Stomach smooth muscle (tissue), 2 donors: ENCODE results near the gene NR2F1.

ENCODE experiments used
- H3K27ac ChIP-seq: one replicate; pipeline ENCODE4 v1.7.0; 2013; ENCODE audit warnings: mild to moderate bottlenecking, low read length, inconsistent platforms
- H3K27me3 ChIP-seq, 2 donors: one replicate each; pipeline ENCODE4 v1.7.0; 2013; ENCODE audit warnings: low read length in 2 of 2; ENCODE audit not compliant: insufficient read depth in 2 of 2, control insufficient read depth in 1 of 2
- H3K36me3 ChIP-seq, 2 donors: one replicate each; pipeline ENCODE4 v1.7.0; 2013; ENCODE audit warnings: low read length in 2 of 2; ENCODE audit not compliant: control insufficient read depth in 2 of 2, insufficient read depth in 2 of 2
- H3K4me1 ChIP-seq: one replicate; pipeline ENCODE4 v1.7.0; 2013; ENCODE audit warnings: low read length; ENCODE audit not compliant: control insufficient read depth, insufficient read depth
- H3K4me3 ChIP-seq, 2 donors: one replicate each; pipeline ENCODE4 v1.7.0; 2013; ENCODE audit warnings: low read length in 2 of 2
- H3K9ac ChIP-seq, 2 donors: one replicate each; pipeline ENCODE4 v1.7.0; 2013; ENCODE audit warnings: low read length in 2 of 2, mild to moderate bottlenecking in 1 of 2
- H3K9me3 ChIP-seq, 2 donors: one replicate each; pipeline ENCODE4 v1.7.0; 2013; ENCODE audit warnings: low read length in 2 of 2; ENCODE audit not compliant: control insufficient read depth in 2 of 2
- donor health status: healthy.
- donor health status: Pancreatic carcinoma.

Gene NR2F1

DNA sequence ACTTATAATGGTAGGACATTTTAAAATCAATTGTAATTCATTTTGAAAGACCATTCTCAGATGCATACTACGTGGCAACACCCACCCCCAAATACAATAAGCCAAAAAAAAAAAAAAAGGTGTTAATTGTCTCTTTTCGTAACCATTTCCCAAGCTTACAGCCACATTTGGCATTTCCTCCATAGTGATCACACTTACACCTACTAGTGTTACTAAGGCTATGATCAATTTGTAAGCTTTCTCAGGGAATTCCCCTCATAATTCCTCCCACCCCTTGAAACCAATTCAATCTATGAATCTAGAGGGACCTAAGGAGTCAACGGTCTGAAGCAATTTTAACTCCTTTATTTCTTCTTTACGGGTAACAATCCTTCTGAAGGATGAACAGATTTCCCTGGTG lies 40.1 kb downstream of the NR2F1 start:
- no peak overlapping the region for H3K4me3 ChIP-seq
- peaks cover 3% of the 10 kb centered on the region for H3K4me1 ChIP-seq
- no peak overlapping the region for H3K27ac ChIP-seq
- H3K9me3 ChIP-seq = no peaks in the 10 kb centered on the region
- H3K27me3 ChIP-seq = no peaks in the 10 kb centered on the region
- H3K9ac ChIP-seq = no peak overlapping the region
- no peaks in the 10 kb centered on the region for H3K36me3 ChIP-seq

- no peaks in the 10 kb centered on the region for H3K36me3 ChIP-seq
- no peaks in the 10 kb centered on the region for H3K27me3 ChIP-seq
- no peak overlapping the region for H3K4me3 ChIP-seq
- no peak overlapping the region for H3K27ac ChIP-seq
- peaks cover 3% of the 10 kb centered on the region for H3K4me1 ChIP-seq
- H3K9ac ChIP-seq = no peak overlapping the region
- H3K9me3 ChIP-seq = no peaks in the 10 kb centered on the region
Observed at GRCh38 chr5:93626801-93627200, 43.8 kb downstream of the NR2F1 start.

DNA sequence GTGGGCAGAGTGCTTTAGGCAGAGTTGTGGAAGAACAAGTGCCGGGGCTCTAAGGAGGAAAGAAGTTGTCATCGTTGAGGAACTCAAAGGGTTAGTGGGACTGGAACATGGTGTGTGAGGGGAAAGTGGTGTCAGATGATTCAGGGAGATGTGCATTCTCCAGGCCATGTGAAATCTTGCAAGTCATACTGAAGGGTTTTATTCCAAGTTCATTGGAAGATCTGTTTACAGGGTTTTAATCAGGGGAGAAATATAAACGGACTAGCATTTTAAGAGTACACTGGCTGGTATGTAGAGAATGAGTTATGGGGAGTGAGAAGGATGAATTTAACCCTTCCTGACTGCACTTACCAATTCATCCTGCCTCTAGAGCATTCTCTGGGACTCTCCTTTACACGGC lies 49.3 kb downstream of the NR2F1 start:
- Histone ChIP-seq H3K9ac (no peak overlapping the region), H3K4me1 (no peaks in the 10 kb centered on the region), H3K36me3 (no peaks in the 10 kb centered on the region), H3K27ac (no peak overlapping the region), H3K27me3 (no peaks in the 10 kb centered on the region), H3K4me3 (no peak overlapping the region), H3K9me3 (no peaks in the 10 kb centered on the region)

- H3K36me3 ChIP-seq = no peaks in the 10 kb centered on the region
- no peak overlapping the region for H3K9ac ChIP-seq
- no peaks in the 10 kb centered on the region for H3K4me1 ChIP-seq
- H3K4me3 ChIP-seq = no peak overlapping the region
- H3K9me3 ChIP-seq = no peaks in the 10 kb centered on the region
- no peaks in the 10 kb centered on the region for H3K27me3 ChIP-seq
- no peak overlapping the region for H3K27ac ChIP-seq
Observed at GRCh38 chr5:93635991-93636390, 53.0 kb downstream of the NR2F1 start.

DNA sequence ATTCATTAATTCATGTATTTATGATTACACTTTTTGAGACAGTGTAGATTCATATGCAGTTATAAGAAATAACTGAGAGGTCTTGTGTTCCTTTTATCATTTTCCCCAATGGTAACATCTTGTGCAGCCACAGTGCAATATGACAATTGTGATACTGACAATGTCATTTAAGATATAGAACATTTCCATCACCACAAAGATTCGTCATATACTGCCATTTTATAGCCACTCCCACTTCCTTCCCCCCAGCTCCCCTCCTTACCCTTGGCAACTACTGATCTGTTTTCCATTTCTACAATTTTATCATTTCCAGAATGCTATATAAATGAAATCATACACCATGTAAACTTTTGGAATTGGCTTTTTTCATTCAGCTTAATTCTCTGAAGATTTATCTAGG lies 53.8 kb downstream of the NR2F1 start:
- Histone ChIP-seq H3K36me3 (no peaks in the 10 kb centered on the region), H3K9ac (no peak overlapping the region), H3K4me1 (no peaks in the 10 kb centered on the region), H3K27ac (no peak overlapping the region), H3K27me3 (no peaks in the 10 kb centered on the region), H3K4me3 (no peak overlapping the region), H3K9me3 (no peaks in the 10 kb centered on the region)

- H3K9ac ChIP-seq = no peak overlapping the region
- no peak overlapping the region for H3K4me3 ChIP-seq
- no peaks in the 10 kb centered on the region for H3K9me3 ChIP-seq
- H3K27ac ChIP-seq = no peak overlapping the region
- no peaks in the 10 kb centered on the region for H3K27me3 ChIP-seq
- no peaks in the 10 kb centered on the region for H3K4me1 ChIP-seq
- no peaks in the 10 kb centered on the region for H3K36me3 ChIP-seq
Observed at GRCh38 chr5:93637697-93638096, 54.7 kb downstream of the NR2F1 start.

- no peaks in the 10 kb centered on the region for H3K9me3 ChIP-seq
- H3K36me3 ChIP-seq = no peaks in the 10 kb centered on the region
- no peak overlapping the region for H3K4me3 ChIP-seq
- H3K27me3 ChIP-seq = no peaks in the 10 kb centered on the region
- H3K9ac ChIP-seq = no peak overlapping the region
- no peaks in the 10 kb centered on the region for H3K4me1 ChIP-seq
- H3K27ac ChIP-seq = no peak overlapping the region
Observed at GRCh38 chr5:93642526-93642925, 59.5 kb downstream of the NR2F1 start.
